ENCODE measurements around the gene GRIK3. TPM values are rescaled to one million over a fixed set of nuclear protein-coding genes. Genes with fewer than 3 reads are reported as not detected.

GRIK3 gene
- total RNA-seq, 2 donors from 2014 or later, result 0.20 to 1.2 TPM

- Histone ChIP-seq H3K9me3 (no peaks in the 10 kb centered on the region), H3K4me1 (no peaks in the 10 kb centered on the region), H3K4me3 (no peak overlapping the region), H3K27me3 (no peaks in the 10 kb centered on the region), H3K27ac (no peak overlapping the region), H3K36me3 (no peaks in the 10 kb centered on the region), H3K9ac (ENCODE audit: low read depth in 2 of 2, low read length in 2 of 2) (no peak overlapping the region)
- no peak for TF ChIP-seq CTCF (IDR thresholded peaks at IDR 0.05)
- DNase-seq, result no peak
- intact Hi-C loops (cut with DNase I), result no loop called here
Observed at GRCh38 chr1:36857754-36858153, 176.6 kb downstream of the GRIK3 start.

GRCh38 chr1:36855699-36856494 lies 178.4 kb downstream of the GRIK3 start:
- intact Hi-C loops (cut with DNase I), result no loop called here
- Histone ChIP-seq H3K9ac (ENCODE audit: low read depth in 2 of 2, low read length in 2 of 2) (no peak overlapping the region), H3K36me3 (no peaks in the 10 kb centered on the region), H3K9me3 (no peaks in the 10 kb centered on the region), H3K4me1 (no peaks in the 10 kb centered on the region), H3K27ac (no peak overlapping the region), H3K27me3 (no peaks in the 10 kb centered on the region), H3K4me3 (no peak overlapping the region)
- no peak for DNase-seq
- TF ChIP-seq CTCF (IDR thresholded peaks at IDR 0.05), result no peak

- TF ChIP-seq CTCF (IDR thresholded peaks at IDR 0.05), result no peak
- DNase-seq, result no peak
- H3K27me3 ChIP-seq, result no peaks in the 10 kb centered on the region
- H3K27ac ChIP-seq, result no peak overlapping the region
- no peaks in the 10 kb centered on the region for H3K4me1 ChIP-seq
- intact Hi-C loops (cut with DNase I), result no loop called here
- H3K36me3 ChIP-seq, result no peaks in the 10 kb centered on the region
- H3K4me3 ChIP-seq, result no peak overlapping the region
- no peaks in the 10 kb centered on the region for H3K9me3 ChIP-seq
- H3K9ac ChIP-seq (ENCODE audit: low read depth in 2 of 2, low read length in 2 of 2), result no peak overlapping the region
Observed at GRCh38 chr1:36853638-36854037, 180.7 kb downstream of the GRIK3 start.

GRCh38 chr1:36852586-36852985 lies 181.7 kb downstream of the GRIK3 start:
- Histone ChIP-seq H3K4me3 (no peak overlapping the region), H3K9me3 (no peaks in the 10 kb centered on the region), H3K27ac (no peak overlapping the region), H3K27me3 (no peaks in the 10 kb centered on the region), H3K4me1 (no peaks in the 10 kb centered on the region), H3K36me3 (no peaks in the 10 kb centered on the region), H3K9ac (ENCODE audit: low read depth in 2 of 2, low read length in 2 of 2) (no peak overlapping the region)
- intact Hi-C loops (cut with DNase I), result no loop called here
- TF ChIP-seq CTCF (IDR thresholded peaks at IDR 0.05), result no peak
- DNase-seq, result no peak

GRCh38 chr1:36851595-36851994 lies 182.7 kb downstream of the GRIK3 start:
- H3K27ac ChIP-seq, result no peak overlapping the region
- H3K36me3 ChIP-seq, result no peaks in the 10 kb centered on the region
- H3K9me3 ChIP-seq, result no peaks in the 10 kb centered on the region
- DNase-seq, result no peak
- no peak overlapping the region for H3K4me3 ChIP-seq
- TF ChIP-seq CTCF (IDR thresholded peaks at IDR 0.05), result no peak
- H3K4me1 ChIP-seq, result no peaks in the 10 kb centered on the region
- intact Hi-C loops (cut with DNase I), result no loop called here
- H3K9ac ChIP-seq (ENCODE audit: low read depth in 2 of 2, low read length in 2 of 2), result no peak overlapping the region
- H3K27me3 ChIP-seq, result no peaks in the 10 kb centered on the region

Data from colonic mucosa (tissue), 4 donors.